ENCODE measurements around the gene SLC18A3. TPM values are rescaled to one million over a fixed set of nuclear protein-coding genes. Genes with fewer than 3 reads are reported as not detected.

The SLC18A3 gene
- total RNA-seq, 1 experiment from 2014 or later, result not detected

GRCh38 chr10:49620286-49620810 lies 10.2 kb downstream of the SLC18A3 start:
- H2BK120ac ChIP-seq (ENCODE audit: low read depth, low read length, poor library complexity, severe bottlenecking), result no peak overlapping the region
- H4K20me1 ChIP-seq (ENCODE audit: control insufficient read depth, insufficient read depth, insufficient read length), result no peaks in the 10 kb centered on the region
- peaks cover 19% of the 10 kb centered on the region for H3K27me3 ChIP-seq (ENCODE audit: insufficient read depth, low read length)
- H4K91ac ChIP-seq (ENCODE audit: insufficient read length, low read depth, low read length), result no peak overlapping the region
- no peak overlapping the region for H3K18ac ChIP-seq (ENCODE audit: insufficient read length, low read depth, low read length)
- H3K4ac ChIP-seq (ENCODE audit: low read depth, low read length), result no peak overlapping the region
- no peaks in the 10 kb centered on the region for H3K79me1 ChIP-seq (ENCODE audit: insufficient read depth, low read depth, low read length, poor library complexity, severe bottlenecking)
- H3K23me2 ChIP-seq (ENCODE audit: insufficient read length, low read depth, low read length, poor library complexity, severe bottlenecking), result no peaks in the 10 kb centered on the region
- no peak overlapping the region for H3K14ac ChIP-seq (ENCODE audit: insufficient read depth, low read length)
- H3K36me3 Mint-ChIP-seq (ENCODE audit: insufficient read depth in 1 of 3, low read depth in 3 of 3), result no peaks in the 10 kb centered on the region
- peaks cover 2 to 12% of the 10 kb centered on the region in 2 experiments; a peak in 3 of 4 replicates for H3K4me1 Mint-ChIP-seq
- no peak overlapping the region for H3K9ac ChIP-seq (ENCODE audit: extremely low read depth, insufficient read length, low read length)
- H2BK20ac ChIP-seq (ENCODE audit: low read depth, low read length, poor library complexity, severe bottlenecking), result no peak overlapping the region
- H4K5ac ChIP-seq (ENCODE audit: insufficient read length, low read depth, low read length), result no peak overlapping the region
- no peak overlapping the region for H3K56ac ChIP-seq (ENCODE audit: insufficient read length, low read depth, low read length)
- H2BK15ac ChIP-seq (ENCODE audit: low read depth, low read length), result no peak overlapping the region
- H3K4me2 ChIP-seq (ENCODE audit: insufficient read depth, insufficient read length, low read length), result no peak overlapping the region
- no peak overlapping the region for H3K27ac ChIP-seq (ENCODE audit: insufficient read length, low read depth, low read length)
- no peaks in the 10 kb centered on the region for H3K9me3 ChIP-seq (ENCODE audit: control insufficient read depth, low read depth, low read length)
- H3K79me2 ChIP-seq (ENCODE audit: insufficient read depth, low read length), result no peaks in the 10 kb centered on the region
- no peak for DNase-seq
- no peak overlapping the region for H2AFZ ChIP-seq (ENCODE audit: low read length)
- no peak overlapping the region for H2AK5ac ChIP-seq (ENCODE audit: insufficient read length, low read length)
- no peak overlapping the region for H3T11ph ChIP-seq (ENCODE audit: low read length)
- no CpG with 5 or more reads among the region's 12 CpGs for WGBS (ENCODE audit: extremely low coverage, insufficient read length, low lambda C conversion rate)
- no peak overlapping the region; a peak in 1 of 5 replicates for H3K4me3 Mint-ChIP-seq
- H3K23ac ChIP-seq (ENCODE audit: insufficient read length, low read depth, low read length), result no peak overlapping the region
- no peak overlapping the region for H2BK5ac ChIP-seq (ENCODE audit: insufficient read length, low read length)
- H3K9me3 Mint-ChIP-seq, result no peaks in the 10 kb centered on the region
- TF ChIP-seq CTCF (conservative IDR thresholded peaks at IDR 0.05), result no peak
- H3K4me1 ChIP-seq (ENCODE audit: insufficient read depth, low read length), result no peaks in the 10 kb centered on the region
- peaks cover 87% of the 10 kb centered on the region for H3K27me3 Mint-ChIP-seq (ENCODE audit: low read depth)
- H2BK12ac ChIP-seq (ENCODE audit: insufficient read length, low read depth, low read length), result no peak overlapping the region
- no peak overlapping the region for H3K27ac Mint-ChIP-seq
- H4K8ac ChIP-seq (replicated peaks; ENCODE audit: insufficient read length, low read depth, low read length), result no peak overlapping the region

All from H9 (cell line).